Osteoblast (primary cell): Measurements from ENCODE around the gene SMIM23. TPM values are rescaled to one million over a fixed set of nuclear protein-coding genes. Genes with fewer than 3 reads are reported as not detected.

ENCODE experiments used
- DNase-seq: peaks from one replicate; pipeline ENCODE4 v3.0.0; 2011; ENCODE audit warnings: low spot score, mixed read lengths; ENCODE audit not compliant: insufficient read length; ENCODE audit errors: missing footprints
- H2AFZ ChIP-seq: 2 replicates; pipeline ENCODE4 v1.6.0; 2011; ENCODE audit warnings: mild to moderate bottlenecking, low read length
- H3K27ac ChIP-seq: 2 replicates; pipeline ENCODE4 v1.5.1; 2011; ENCODE audit warnings: mild to moderate bottlenecking, low read depth, low read length, moderate library complexity
- H3K27me3 ChIP-seq: 2 replicates; pipeline ENCODE4 v1.6.0; 2012; ENCODE audit warnings: mild to moderate bottlenecking, control low read depth, inconsistent platforms, low read length, moderate library complexity; ENCODE audit not compliant: insufficient read depth
- H3K36me3 ChIP-seq: 2 replicates; pipeline ENCODE4 v1.5.1; 2011; ENCODE audit warnings: mild to moderate bottlenecking, low read length, control low read depth, moderate library complexity; ENCODE audit not compliant: insufficient read depth
- H3K4me1 ChIP-seq: 2 replicates; pipeline ENCODE4 v1.5.1; 2011; ENCODE audit warnings: mild to moderate bottlenecking, low read length, control low read depth, moderate library complexity; ENCODE audit not compliant: insufficient read depth
- H3K4me2 ChIP-seq: 2 replicates; pipeline ENCODE4 v1.6.0; 2011; ENCODE audit warnings: mild to moderate bottlenecking, low read length; ENCODE audit not compliant: insufficient read depth
- H3K4me3 ChIP-seq: fragments of 200-600 bp; sonication (generic); 3 replicates; pipeline ENCODE4 v1.5.1; 2012; ENCODE audit warnings: mild to moderate bottlenecking, low read length, inconsistent platforms; ENCODE audit not compliant: insufficient read depth
- H3K79me2 ChIP-seq: 2 replicates; pipeline ENCODE4 v1.6.0; 2012; ENCODE audit warnings: mild to moderate bottlenecking, low read length, control low read depth, inconsistent platforms; ENCODE audit not compliant: insufficient read depth
- H3K9me3 ChIP-seq: 2 replicates; pipeline ENCODE4 v1.5.1; 2011; ENCODE audit warnings: low read depth, low read length, control low read depth
- H4K20me1 ChIP-seq: 2 replicates; pipeline ENCODE4 v1.6.0; 2012; ENCODE audit warnings: mild to moderate bottlenecking, low read length, control low read depth; ENCODE audit not compliant: insufficient read depth
- CTCF ChIP-seq: IDR thresholded peaks from 2 replicates; pipeline ENCODE4 v1.5.1; 2011; ENCODE audit warnings: mild to moderate bottlenecking, low read depth, low read length, moderate library complexity; ENCODE audit errors: extremely low read depth
- total RNA-seq: library from RNA; depleted of rRNA; stranded (reverse); fragments of >200 nt; gene quantifications from 2 replicates; pipeline ENCODE4 v1.2.3, GENCODE V29; 2012

The SMIM23 gene
- total RNA-seq, 1 donor = not detected

GRCh38 chr5:171796436-171796835, 10.8 kb downstream of the SMIM23 start:
- no peak for DNase-seq
- Histone ChIP-seq H3K4me1 (no peaks in the 10 kb centered on the region), H2AFZ (no peak overlapping the region), H3K27ac (no peak overlapping the region), H3K4me2 (no peak overlapping the region), H3K36me3 (no peaks in the 10 kb centered on the region), H3K79me2 (no peaks in the 10 kb centered on the region), H3K4me3 (no peak overlapping the region), H3K9me3 (no peaks in the 10 kb centered on the region), H4K20me1 (no peaks in the 10 kb centered on the region), H3K27me3 (peaks cover 14% of the 10 kb centered on the region)
- TF ChIP-seq CTCF = no peak

- Histone ChIP-seq H3K4me2 (no peak overlapping the region), H3K4me3 (no peak overlapping the region), H2AFZ (no peak overlapping the region), H3K27me3 (peaks cover 14% of the 10 kb centered on the region), H3K9me3 (no peaks in the 10 kb centered on the region), H3K27ac (no peak overlapping the region), H4K20me1 (no peaks in the 10 kb centered on the region), H3K4me1 (no peaks in the 10 kb centered on the region), H3K36me3 (no peaks in the 10 kb centered on the region), H3K79me2 (no peaks in the 10 kb centered on the region)
- no peak for DNase-seq
- no peak for TF ChIP-seq CTCF
Measured at GRCh38 chr5:171797543-171797942, 11.9 kb downstream of the SMIM23 start.

GRCh38 chr5:171798418-171798817, 12.8 kb downstream of the SMIM23 start:
- no peak for TF ChIP-seq CTCF
- no peak for DNase-seq
- H4K20me1 ChIP-seq = no peaks in the 10 kb centered on the region
- H3K4me3 ChIP-seq = no peak overlapping the region
- no peaks in the 10 kb centered on the region for H3K9me3 ChIP-seq
- no peak overlapping the region for H3K27ac ChIP-seq
- H3K4me1 ChIP-seq = no peaks in the 10 kb centered on the region
- H3K4me2 ChIP-seq = no peak overlapping the region
- peaks cover 16% of the 10 kb centered on the region for H3K27me3 ChIP-seq
- no peaks in the 10 kb centered on the region for H3K36me3 ChIP-seq
- H2AFZ ChIP-seq = no peak overlapping the region
- H3K79me2 ChIP-seq = no peaks in the 10 kb centered on the region

GRCh38 chr5:171801839-171802238, 16.2 kb downstream of the SMIM23 start:
- H3K9me3 ChIP-seq = no peaks in the 10 kb centered on the region
- H4K20me1 ChIP-seq = no peaks in the 10 kb centered on the region
- H3K4me1 ChIP-seq = peaks cover under 1% of the 10 kb centered on the region
- peaks cover 38% of the 10 kb centered on the region for H3K27me3 ChIP-seq
- no peak overlapping the region for H3K4me3 ChIP-seq
- no peak overlapping the region for H3K27ac ChIP-seq
- TF ChIP-seq CTCF = no peak
- H2AFZ ChIP-seq = no peak overlapping the region
- no peak for DNase-seq
- no peaks in the 10 kb centered on the region for H3K36me3 ChIP-seq
- H3K4me2 ChIP-seq = no peak overlapping the region
- no peaks in the 10 kb centered on the region for H3K79me2 ChIP-seq
